HUDEP-2 (cell line): ENCODE results near the gene CBFA2T3.

Experiments used
- DNase-seq, 76 experiments: peaks; one replicate each; lab custom pipeline; 2025; ENCODE audit not compliant: unreplicated experiment in 76 of 76; lab: John Stamatoyannopoulos, UW

Gene CBFA2T3

DNA sequence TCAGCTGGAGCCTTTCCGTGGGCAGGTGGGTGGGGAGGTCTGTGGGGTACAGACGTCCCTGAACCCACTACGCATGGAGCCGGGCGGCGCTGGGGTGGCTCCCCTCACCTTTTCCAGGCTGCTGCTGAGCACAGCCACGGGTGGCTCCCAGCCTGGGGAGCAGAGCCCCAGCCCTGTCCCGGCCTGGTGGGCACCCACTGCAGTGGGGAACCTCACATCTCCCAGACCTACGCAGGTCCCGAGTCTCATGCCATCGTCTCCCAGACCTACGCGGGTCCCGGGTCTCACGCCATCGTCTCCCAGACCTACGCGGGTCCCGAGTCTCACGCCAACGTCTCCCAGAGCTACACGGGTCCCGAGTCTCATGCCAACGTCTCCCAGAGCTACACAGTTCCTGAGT, 148.3 kb downstream of the CBFA2T3 start:
- DNase-seq, result no peak

GRCh38 chr16:88827727-88828126, 149.3 kb downstream of the CBFA2T3 start:
- DNase-seq, result no peak

GRCh38 chr16:88826070-88826840, 150.8 kb downstream of the CBFA2T3 start:
- no peak for DNase-seq

DNA sequence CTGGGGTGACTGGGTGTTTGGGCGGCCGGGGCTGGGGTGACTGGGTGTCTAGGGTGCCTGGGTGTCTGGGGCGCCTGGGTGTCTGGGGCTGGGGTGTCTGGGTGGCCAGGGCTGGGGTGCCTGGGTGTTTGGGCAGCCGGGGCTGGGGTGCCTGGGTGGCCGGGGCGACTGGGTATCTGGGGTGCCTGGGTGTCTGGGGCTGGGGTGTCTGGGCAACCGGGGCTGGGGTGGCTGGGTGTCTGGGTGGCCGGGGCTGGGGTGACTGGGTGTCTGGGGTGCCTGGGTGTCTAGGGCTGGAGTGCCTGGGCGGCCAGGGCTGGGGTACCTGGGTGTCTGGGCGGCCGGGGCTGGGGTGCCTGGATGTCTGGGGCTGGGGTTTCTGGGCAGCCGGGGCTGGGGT, 151.9 kb downstream of the CBFA2T3 start:
- DNase-seq, result no peak
